ENCODE measurements around the gene RPS19BP1.

The RPS19BP1 gene

GRCh38 chr22:39532215-39533073 lies at the start of gene RPS19BP1:
Gene RPS19BP1, minus strand, starts transcription at chr22:39532748. Its CDS starts 10 bp downstream, at chr22:39532738.
- TF ChIP-seq RAD21 (IDR thresholded peaks at IDR 0.05; ENCODE audit: low read depth) (no peak), CEBPB (IDR thresholded peaks at IDR 0.05) (peak; percentile 47; the same call in 1 of the 2 replicates), TCF12 (IDR thresholded peaks at IDR 0.05; ENCODE audit: low read depth) (peak; percentile 69; the same call in 1 of the 2 replicates), EGR1 (IDR thresholded peaks at IDR 0.05) (peak; percentile 27; the same call in 1 of the 2 replicates), NFIC (IDR thresholded peaks at IDR 0.05) (peak; percentile 43), TAF1 (IDR thresholded peaks at IDR 0.05; ENCODE audit: low read depth) (peak; percentile 84), MAX (IDR thresholded peaks at IDR 0.05) (peak; percentile 87; the same call in 1 of the 2 replicates), EP300 (IDR thresholded peaks at IDR 0.05; ENCODE audit: borderline replicate concordance) (peak; percentile 48; the same call in 1 of the 2 replicates), CREB1 (IDR thresholded peaks at IDR 0.05; ENCODE audit: low read depth) (no peak), ZBTB7A (IDR thresholded peaks at IDR 0.05; ENCODE audit: low read depth) (peak; percentile 96), USF1 (IDR thresholded peaks at IDR 0.05) (peak; percentile 58), YY1 (IDR thresholded peaks at IDR 0.05; ENCODE audit: low read depth) (peak; percentile 91), REST (IDR thresholded peaks at IDR 0.05; ENCODE audit: low read depth) (no peak), FOXM1 (IDR thresholded peaks at IDR 0.05; ENCODE audit: borderline replicate concordance, low read depth) (no peak)

GRCh38 chr22:39581303-39581702 lies 48.8 kb upstream of the RPS19BP1 start:
- TF ChIP-seq TEAD4 (IDR thresholded peaks at IDR 0.05) (no peak), CREB1 (IDR thresholded peaks at IDR 0.05; ENCODE audit: low read depth) (no peak), REST (IDR thresholded peaks at IDR 0.05; ENCODE audit: low read depth) (no peak), FOXM1 (IDR thresholded peaks at IDR 0.05; ENCODE audit: borderline replicate concordance, low read depth) (no peak), EGR1 (IDR thresholded peaks at IDR 0.05) (no peak), RAD21 (IDR thresholded peaks at IDR 0.05; ENCODE audit: low read depth) (no peak), CEBPB (IDR thresholded peaks at IDR 0.05) (no peak), USF1 (IDR thresholded peaks at IDR 0.05) (no peak), ZBTB7A (IDR thresholded peaks at IDR 0.05; ENCODE audit: low read depth) (no peak)

- TF ChIP-seq EP300 (IDR thresholded peaks at IDR 0.05; ENCODE audit: borderline replicate concordance), result no peak
- no peak for TF ChIP-seq CREB1 (IDR thresholded peaks at IDR 0.05; ENCODE audit: low read depth)
- no peak for TF ChIP-seq NFIC (IDR thresholded peaks at IDR 0.05)
- no peak for TF ChIP-seq FOXM1 (IDR thresholded peaks at IDR 0.05; ENCODE audit: borderline replicate concordance, low read depth)
- TF ChIP-seq USF1 (IDR thresholded peaks at IDR 0.05), result no peak
- TF ChIP-seq YY1 (IDR thresholded peaks at IDR 0.05; ENCODE audit: low read depth), result no peak
- TF ChIP-seq RAD21 (IDR thresholded peaks at IDR 0.05; ENCODE audit: low read depth), result no peak
- TF ChIP-seq TEAD4 (IDR thresholded peaks at IDR 0.05), result no peak
- no peak for TF ChIP-seq TCF12 (IDR thresholded peaks at IDR 0.05; ENCODE audit: low read depth)
- TF ChIP-seq REST (IDR thresholded peaks at IDR 0.05; ENCODE audit: low read depth), result no peak
- no peak for TF ChIP-seq CEBPB (IDR thresholded peaks at IDR 0.05)
- TF ChIP-seq TAF1 (IDR thresholded peaks at IDR 0.05; ENCODE audit: low read depth), result no peak
Observed at GRCh38 chr22:39580795-39581194, 48.2 kb upstream of the RPS19BP1 start.
